Measurements from ENCODE around the gene PRR5L.
"Not testable (repeated sequence)": the region's sequence is repeated elsewhere in the genome, so short reads cannot be mapped to it uniquely, and the experiment has no call there.

Gene PRR5L

GRCh38 chr11:36282926-36283325 lies 13.2 kb upstream of the PRR5L start:
- no peak for DNase-seq

GRCh38 chr11:36288442-36289225 lies 7.5 kb upstream of the PRR5L start:
- DNase-seq: no peak

- DNase-seq: peak; percentile 92
These were observed 6.7 kb upstream of the PRR5L start, which contains the start of gene COMMD9 for GRCh38 chr11:36289226-36289852. Gene COMMD9, minus strand, starts transcription at chr11:36289424. Its CDS starts 12 bp downstream, at chr11:36289412.

GRCh38 chr11:36292311-36292722 lies 3.8 kb upstream of the PRR5L start:
- peak; percentile 16 for DNase-seq

- no peak for DNase-seq
These were observed 926 bp downstream of the PRR5L start for GRCh38 chr11:36296884-36297543.

GRCh38 chr11:36300650-36301049 lies 4.6 kb downstream of the PRR5L start:
- no peak for DNase-seq

GRCh38 chr11:36304351-36304750 lies 8.3 kb downstream of the PRR5L start:
- no peak for DNase-seq

- DNase-seq: no peak
These were observed 9.0 kb downstream of the PRR5L start for GRCh38 chr11:36305047-36305446.

- DNase-seq: no peak
These were observed 10.8 kb downstream of the PRR5L start for GRCh38 chr11:36306888-36307287.

- DNase-seq: no peak
These were observed 12.5 kb downstream of the PRR5L start for GRCh38 chr11:36308577-36308976.

- no peak for DNase-seq
These were observed 13.7 kb downstream of the PRR5L start for GRCh38 chr11:36309779-36310178.

GRCh38 chr11:36311926-36312595 lies 16.0 kb downstream of the PRR5L start:
- no peak for DNase-seq

- no peak for DNase-seq
These were observed 16.8 kb downstream of the PRR5L start for GRCh38 chr11:36312611-36313472.

GRCh38 chr11:36313750-36314433 lies 17.8 kb downstream of the PRR5L start:
- DNase-seq: no peak

- no peak for DNase-seq
These were observed 18.3 kb downstream of the PRR5L start for GRCh38 chr11:36314434-36314767.

GRCh38 chr11:36316049-36316448 lies 20.0 kb downstream of the PRR5L start:
- DNase-seq: no peak

- no peak for DNase-seq
These were observed 21.9 kb downstream of the PRR5L start for GRCh38 chr11:36317992-36318391.

GRCh38 chr11:36324956-36325355 lies 28.9 kb downstream of the PRR5L start:
- not testable (repeated sequence) for DNase-seq

- not testable (repeated sequence) for DNase-seq
These were observed 29.3 kb downstream of the PRR5L start for GRCh38 chr11:36325403-36325802.

- no peak for DNase-seq
These were observed 30.7 kb downstream of the PRR5L start for GRCh38 chr11:36326524-36327419.

All from NCI-H526 treated with DMSO at 0.1 percent for 48 hours (cell line).